Endothelial cell of umbilical vein (primary cell): Measurements from ENCODE around the gene SDCCAG8.

Source experiments
- EZH2 ChIP-seq: IDR thresholded peaks from 2 replicates; pipeline ENCODE4 v1.6.1; 2012; ENCODE audit warnings: borderline replicate concordance, low read depth, mild to moderate bottlenecking, moderate library complexity, low read length, inconsistent platforms; ENCODE audit not compliant: severe bottlenecking
- GATA2 ChIP-seq: IDR thresholded peaks from 2 replicates; pipeline ENCODE4 v1.7.0; 2011; ENCODE audit warnings: low read depth, mild to moderate bottlenecking, moderate library complexity, mixed read lengths, low read length; ENCODE audit not compliant: insufficient read length, insufficient read depth
- MYC ChIP-seq: IDR thresholded peaks from one replicate; pipeline ENCODE4 v1.6.1; 2011; ENCODE audit warnings: mild to moderate bottlenecking, low read depth, low read length
- POLR2A ChIP-seq: IDR thresholded peaks from 2 replicates; pipeline ENCODE4 v1.6.1; 2012; ENCODE audit warnings: low read depth, mild to moderate bottlenecking, control low read depth, low read length
- POLR2AphosphoS5 ChIP-seq: IDR thresholded peaks from 2 replicates; pipeline ENCODE4 v1.6.1; 2012; ENCODE audit warnings: low read depth, mild to moderate bottlenecking, control low read depth, low read length, moderate library complexity; ENCODE audit not compliant: insufficient read depth
- TF ChIP-seq, protein P1 (sequence below), 2 donors: IDR thresholded peaks; 1 replicate in 1 of 2; 2 replicates in 1 of 2; pipeline ENCODE4 v1.5.1; 2011; ENCODE audit warnings: low read length in 2 of 2, mild to moderate bottlenecking in 2 of 2, moderate library complexity in 2 of 2, control low read depth in 1 of 2, inconsistent platforms in 1 of 2, low read depth in 1 of 2; ENCODE audit not compliant: insufficient read depth in 1 of 2; ENCODE audit errors: extremely low read depth in 1 of 2
- TF ChIP-seq, protein P2 (sequence below): IDR thresholded peaks from 2 replicates; pipeline ENCODE4 v1.6.1; 2011; ENCODE audit not compliant: insufficient read depth, insufficient read length

DNA sequence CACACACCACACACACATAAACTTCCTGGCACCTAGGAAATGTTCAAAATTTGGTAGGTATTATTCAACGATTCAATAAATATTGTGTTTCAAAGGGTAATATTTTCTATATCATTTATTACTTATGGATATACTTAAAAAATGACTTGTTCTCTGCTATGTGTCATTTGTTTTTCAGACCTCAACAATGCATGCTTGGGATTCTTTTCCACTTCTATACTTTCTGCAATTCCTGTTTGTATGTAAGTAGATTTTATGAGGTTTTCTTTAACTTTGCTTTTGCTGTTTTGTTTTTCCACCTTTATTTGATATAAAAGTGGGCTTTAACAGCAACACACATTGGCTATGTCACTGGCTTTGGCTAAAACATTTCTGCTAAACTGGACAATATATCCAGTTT lies 4.3 kb upstream of the SDCCAG8 start:
- TF ChIP-seq, protein P1, sequence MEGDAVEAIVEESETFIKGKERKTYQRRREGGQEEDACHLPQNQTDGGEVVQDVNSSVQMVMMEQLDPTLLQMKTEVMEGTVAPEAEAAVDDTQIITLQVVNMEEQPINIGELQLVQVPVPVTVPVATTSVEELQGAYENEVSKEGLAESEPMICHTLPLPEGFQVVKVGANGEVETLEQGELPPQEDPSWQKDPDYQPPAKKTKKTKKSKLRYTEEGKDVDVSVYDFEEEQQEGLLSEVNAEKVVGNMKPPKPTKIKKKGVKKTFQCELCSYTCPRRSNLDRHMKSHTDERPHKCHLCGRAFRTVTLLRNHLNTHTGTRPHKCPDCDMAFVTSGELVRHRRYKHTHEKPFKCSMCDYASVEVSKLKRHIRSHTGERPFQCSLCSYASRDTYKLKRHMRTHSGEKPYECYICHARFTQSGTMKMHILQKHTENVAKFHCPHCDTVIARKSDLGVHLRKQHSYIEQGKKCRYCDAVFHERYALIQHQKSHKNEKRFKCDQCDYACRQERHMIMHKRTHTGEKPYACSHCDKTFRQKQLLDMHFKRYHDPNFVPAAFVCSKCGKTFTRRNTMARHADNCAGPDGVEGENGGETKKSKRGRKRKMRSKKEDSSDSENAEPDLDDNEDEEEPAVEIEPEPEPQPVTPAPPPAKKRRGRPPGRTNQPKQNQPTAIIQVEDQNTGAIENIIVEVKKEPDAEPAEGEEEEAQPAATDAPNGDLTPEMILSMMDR (IDR thresholded peaks at IDR 0.05; ENCODE audit: extremely low read depth in 1 of 2, insufficient read depth in 1 of 2, low read depth in 1 of 2, low read length in 2 of 2): no peak
- TF ChIP-seq, protein P2, sequence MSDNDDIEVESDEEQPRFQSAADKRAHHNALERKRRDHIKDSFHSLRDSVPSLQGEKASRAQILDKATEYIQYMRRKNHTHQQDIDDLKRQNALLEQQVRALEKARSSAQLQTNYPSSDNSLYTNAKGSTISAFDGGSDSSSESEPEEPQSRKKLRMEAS: no peak
- TF ChIP-seq EZH2 (no peak), POLR2AphosphoS5 (no peak), GATA2 (no peak), POLR2A (no peak), MYC (no peak)
